Peyer's patch (tissue), 4 donors: Measurements from ENCODE around the gene OR5C1.

Experiments used
- POLR2A ChIP-seq, 2 donors: fragments of 450-650 bp; IDR thresholded peaks; one replicate each; pipeline ENCODE4 v1.5.1; 2017; ENCODE audit warnings: antibody characterized with exemption in 2 of 2, mild to moderate bottlenecking in 2 of 2, moderate library complexity in 2 of 2
- TF ChIP-seq, protein P1 (sequence below), 6 experiments: fragments of 450-650 bp in 4 of 6; fragments of 200-600 bp in 2 of 6; sonication (generic) in 1 of 6; IDR thresholded peaks; one replicate each; pipeline ENCODE4 v1.5.1; 2017 to 2019; ENCODE audit warnings: antibody characterized with exemption in 6 of 6, mild to moderate bottlenecking in 3 of 6, moderate library complexity in 1 of 6

DNA sequence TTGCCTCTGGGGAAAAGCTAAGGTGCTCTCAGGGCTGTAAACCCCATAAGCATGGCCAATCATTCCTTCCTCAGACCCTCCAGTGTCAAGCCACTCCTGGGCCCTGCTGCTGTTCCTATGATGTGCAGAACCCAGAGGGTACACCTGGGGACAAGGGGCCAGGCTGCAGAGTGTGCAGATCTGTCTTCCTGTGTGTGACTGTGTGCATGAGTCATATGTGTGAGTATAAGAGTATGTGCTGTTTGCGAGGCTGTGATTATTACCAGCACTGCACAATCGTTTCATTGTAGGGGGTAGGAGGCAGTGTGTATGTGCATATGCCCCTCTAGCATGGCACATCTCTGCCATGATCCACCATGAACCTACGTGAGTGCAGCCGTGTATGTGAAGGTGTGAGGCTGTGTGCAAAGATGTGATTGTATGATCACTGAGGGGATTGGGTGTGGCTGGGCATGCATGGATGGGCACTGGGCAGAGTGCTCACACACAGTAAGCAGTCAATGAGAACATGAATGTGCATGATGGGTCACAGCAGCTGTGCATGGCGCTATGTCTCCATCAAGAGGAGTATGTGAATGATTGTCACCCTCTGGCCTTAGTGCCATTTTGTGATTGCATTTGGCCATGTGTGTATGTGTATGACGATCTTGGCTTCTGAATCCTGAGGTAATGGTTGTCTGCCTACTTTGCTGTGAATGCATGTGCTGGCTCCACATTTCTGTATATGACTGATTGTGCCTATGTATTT lies 8.8 kb downstream of the OR5C1 start:
- TF ChIP-seq, protein P1, sequence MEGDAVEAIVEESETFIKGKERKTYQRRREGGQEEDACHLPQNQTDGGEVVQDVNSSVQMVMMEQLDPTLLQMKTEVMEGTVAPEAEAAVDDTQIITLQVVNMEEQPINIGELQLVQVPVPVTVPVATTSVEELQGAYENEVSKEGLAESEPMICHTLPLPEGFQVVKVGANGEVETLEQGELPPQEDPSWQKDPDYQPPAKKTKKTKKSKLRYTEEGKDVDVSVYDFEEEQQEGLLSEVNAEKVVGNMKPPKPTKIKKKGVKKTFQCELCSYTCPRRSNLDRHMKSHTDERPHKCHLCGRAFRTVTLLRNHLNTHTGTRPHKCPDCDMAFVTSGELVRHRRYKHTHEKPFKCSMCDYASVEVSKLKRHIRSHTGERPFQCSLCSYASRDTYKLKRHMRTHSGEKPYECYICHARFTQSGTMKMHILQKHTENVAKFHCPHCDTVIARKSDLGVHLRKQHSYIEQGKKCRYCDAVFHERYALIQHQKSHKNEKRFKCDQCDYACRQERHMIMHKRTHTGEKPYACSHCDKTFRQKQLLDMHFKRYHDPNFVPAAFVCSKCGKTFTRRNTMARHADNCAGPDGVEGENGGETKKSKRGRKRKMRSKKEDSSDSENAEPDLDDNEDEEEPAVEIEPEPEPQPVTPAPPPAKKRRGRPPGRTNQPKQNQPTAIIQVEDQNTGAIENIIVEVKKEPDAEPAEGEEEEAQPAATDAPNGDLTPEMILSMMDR (IDR thresholded peaks at IDR 0.05), result no peak
- no peak for TF ChIP-seq POLR2A (IDR thresholded peaks at IDR 0.05)
